ENCODE data around the gene MAP2.
A peak's percentile ranks its signal among the peaks of the same experiment; 100 is the strongest.

The MAP2 gene

GRCh38 chr2:209713219-209713618 lies 289.4 kb downstream of the MAP2 start:
- DNase-seq (ENCODE audit: low read depth in 2 of 2) = no peak

- no peak for DNase-seq (ENCODE audit: low read depth in 2 of 2)
Observed at GRCh38 chr2:209719034-209719433, 295.2 kb downstream of the MAP2 start.

GRCh38 chr2:209721497-209721896 lies 297.6 kb downstream of the MAP2 start:
- DNase-seq (ENCODE audit: low read depth in 2 of 2) = no peak

DNA sequence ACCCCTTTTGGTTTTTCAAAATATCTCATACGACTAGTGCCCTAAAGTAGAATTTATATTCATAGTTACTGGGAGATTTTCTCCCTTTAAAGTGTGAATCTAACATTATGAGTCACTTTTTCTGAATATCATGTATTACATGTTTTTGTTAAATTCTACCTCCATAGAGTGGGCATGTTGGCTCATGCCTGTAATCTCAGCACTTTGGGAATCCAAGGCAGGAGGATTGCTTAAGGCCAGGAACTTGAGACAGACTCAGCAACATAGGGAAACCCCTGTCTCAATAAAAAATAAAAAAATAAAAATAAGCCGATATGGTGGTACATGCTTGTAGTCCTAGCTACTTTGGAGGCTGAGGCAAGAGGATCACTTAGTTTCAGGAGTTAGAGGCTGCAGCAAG lies 302.5 kb downstream of the MAP2 start:
- DNase-seq (ENCODE audit: low read depth in 2 of 2) = no peak

DNA sequence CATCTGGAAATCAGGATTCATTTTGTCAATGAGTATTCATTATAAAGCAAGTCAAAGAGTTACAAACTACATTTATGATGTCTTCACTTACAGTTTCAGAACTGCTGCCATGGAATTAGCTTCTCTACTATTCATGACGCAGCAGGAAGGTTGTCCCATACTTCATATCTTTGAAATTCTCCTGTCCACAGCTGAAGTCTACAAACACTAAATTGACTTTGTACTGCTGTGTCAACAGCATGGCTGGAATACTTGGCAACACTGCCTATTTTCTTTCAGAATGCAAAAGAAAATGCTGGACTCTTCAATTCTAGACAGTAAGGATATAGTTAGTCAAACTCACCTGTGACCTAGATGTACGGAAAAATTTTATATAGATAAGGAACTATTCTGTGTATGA lies 303.2 kb downstream of the MAP2 start:
- DNase-seq (ENCODE audit: low read depth in 2 of 2) = no peak

DNA sequence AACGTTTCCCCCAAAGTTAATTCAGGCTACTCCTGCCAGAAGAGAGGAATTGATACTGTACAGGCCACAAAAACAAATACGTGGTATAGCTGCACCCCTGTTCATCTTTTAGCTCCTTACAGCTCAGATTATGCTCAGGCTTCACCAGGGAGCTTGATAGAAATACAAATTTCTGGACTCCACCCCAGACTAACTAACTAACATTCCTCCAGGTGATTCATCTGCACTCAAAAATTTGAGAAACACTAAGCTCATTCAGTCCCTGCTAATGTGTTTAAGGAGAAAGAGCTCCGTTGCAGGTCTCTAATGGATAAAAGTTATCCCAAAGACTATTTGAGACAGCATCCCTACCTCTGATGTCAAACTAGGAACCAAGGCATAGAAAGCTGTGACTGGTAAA lies 311.0 kb downstream of the MAP2 start:
- no peak for DNase-seq (ENCODE audit: low read depth in 2 of 2)

GRCh38 chr2:209741953-209742352 lies 318.1 kb downstream of the MAP2 start:
- DNase-seq (ENCODE audit: low read depth in 2 of 2) = no peak

- no peak for DNase-seq (ENCODE audit: low read depth in 2 of 2)
Observed at GRCh38 chr2:209753020-209753419, 329.2 kb downstream of the MAP2 start.

DNA sequence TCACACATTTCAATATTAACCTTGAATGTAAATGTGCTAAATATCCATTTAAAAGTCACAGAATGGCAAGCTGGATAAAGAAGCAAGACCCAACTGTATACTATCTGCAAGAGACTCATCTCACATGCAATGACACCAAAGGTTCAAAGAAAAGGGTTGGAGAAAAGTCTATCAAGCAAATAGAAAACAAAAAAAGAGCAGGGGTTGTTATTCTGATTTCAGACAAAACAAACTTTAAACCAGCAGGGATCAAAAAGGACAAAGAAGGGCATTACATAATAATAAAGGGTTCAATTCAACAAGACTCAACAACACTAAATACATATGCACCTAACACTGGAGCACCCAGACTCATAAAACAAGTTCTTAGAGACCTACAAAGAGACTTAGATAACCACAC lies 333.3 kb downstream of the MAP2 start:
- DNase-seq (ENCODE audit: low read depth in 2 of 2) = no peak

DNA sequence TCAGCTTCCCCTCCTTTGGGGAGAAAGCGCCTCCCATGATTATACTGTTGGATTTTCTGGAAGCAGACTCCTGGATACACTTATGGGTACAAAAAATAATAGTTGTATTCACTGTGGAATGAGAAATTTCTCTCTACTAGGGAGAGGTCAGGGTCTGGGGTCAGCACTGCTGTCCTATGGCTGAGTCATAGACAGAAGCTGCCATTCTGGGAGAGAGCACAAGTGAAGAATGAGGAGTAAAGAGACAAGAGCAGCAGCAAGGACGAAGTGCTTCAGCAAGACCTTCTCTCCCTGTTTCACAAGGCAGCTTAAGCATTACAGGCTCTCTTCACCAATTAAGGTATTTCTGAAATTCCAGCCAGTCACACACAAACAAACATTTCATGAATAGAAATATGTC lies 337.7 kb downstream of the MAP2 start:
- DNase-seq (ENCODE audit: low read depth in 2 of 2) = no peak

DNA sequence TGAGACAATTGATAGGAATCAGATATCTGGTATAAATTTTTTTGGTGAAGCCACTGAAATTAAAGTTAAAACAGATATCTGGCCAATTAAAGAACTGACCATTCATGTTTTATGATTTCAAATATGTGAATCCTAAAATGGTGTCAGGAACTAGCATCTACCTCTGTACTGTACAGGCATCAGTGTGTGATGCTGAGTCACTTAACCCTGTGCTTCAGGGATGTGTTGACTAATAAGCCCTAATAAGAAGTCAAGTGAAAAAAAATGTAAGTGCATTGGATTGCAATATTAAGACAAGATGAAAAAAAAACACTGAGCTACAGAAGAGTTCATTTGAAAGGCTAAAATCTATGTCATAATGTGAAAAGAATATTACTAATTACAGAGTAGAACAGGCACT lies 338.7 kb downstream of the MAP2 start:
- DNase-seq (ENCODE audit: low read depth in 2 of 2) = no peak

GRCh38 chr2:209763106-209763505 lies 339.3 kb downstream of the MAP2 start:
- no peak for DNase-seq (ENCODE audit: low read depth in 2 of 2)

GRCh38 chr2:209766613-209767012 lies 342.8 kb downstream of the MAP2 start:
- DNase-seq (ENCODE audit: low read depth in 2 of 2) = no peak

DNA sequence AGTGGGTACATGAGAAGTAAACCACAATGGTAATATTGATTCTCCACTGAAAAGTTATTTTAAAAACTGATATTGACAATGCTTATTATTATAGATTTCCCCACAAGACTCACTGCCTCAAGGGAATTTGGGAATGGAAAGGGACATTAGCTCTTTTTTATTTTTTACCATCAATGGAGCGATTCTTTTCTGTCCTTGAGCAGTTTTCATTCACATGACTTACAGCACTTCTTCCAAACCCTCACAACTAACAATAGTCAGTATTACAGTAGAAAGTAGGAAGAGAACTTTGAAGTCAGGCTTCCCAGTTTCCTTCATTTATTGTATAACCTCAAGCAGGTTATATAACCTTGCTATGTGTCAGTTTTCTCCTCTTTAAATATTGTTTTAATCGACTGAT lies 343.5 kb downstream of the MAP2 start:
- DNase-seq (ENCODE audit: low read depth in 2 of 2) = no peak

GRCh38 chr2:209768557-209768956 lies 344.7 kb downstream of the MAP2 start:
- no peak for DNase-seq (ENCODE audit: low read depth in 2 of 2)

- DNase-seq (ENCODE audit: low read depth in 2 of 2) = peak in 1 of 2 donors; percentile 15
Observed at GRCh38 chr2:209771474-209772289, 347.8 kb downstream of the MAP2 start, which contains the start of gene UNC80. Gene UNC80, plus strand, starts transcription at chr2:209771832. Its CDS starts 241 bp downstream, at chr2:209772073.

DNA sequence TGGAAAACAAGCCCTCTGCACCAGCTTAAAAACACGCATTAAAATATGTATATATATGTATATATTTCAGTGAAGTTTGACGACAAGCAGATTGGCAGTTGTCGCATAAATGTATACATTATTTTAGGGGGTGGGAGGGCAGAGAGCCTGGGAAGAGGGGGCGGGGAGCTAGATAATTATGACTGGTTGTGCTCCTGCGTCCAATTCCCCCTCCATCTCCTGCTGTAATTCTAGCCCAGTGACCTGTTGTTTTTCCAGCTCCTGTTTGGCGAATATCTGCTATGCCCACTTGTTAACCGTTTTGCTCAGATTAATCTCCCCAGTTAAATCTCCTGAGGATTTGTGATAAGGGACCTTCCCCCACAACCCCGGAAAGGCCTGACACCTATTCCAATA lies 348.4 kb downstream of the MAP2 start:
- no peak for DNase-seq (ENCODE audit: low read depth in 2 of 2)

GRCh38 chr2:209773377-209773776 lies 349.5 kb downstream of the MAP2 start:
- no peak for DNase-seq (ENCODE audit: low read depth in 2 of 2)
